CD4-positive, alpha-beta memory T cell (primary cell): ENCODE data around the gene SSC5D. TPM values are rescaled to one million over a fixed set of nuclear protein-coding genes. Genes with fewer than 3 reads are reported as not detected.

Experiments used
- polyA plus RNA-seq, 2 donors: library from polyadenylated mRNA; unstranded; fragments of 300-500 nt; fragmentation: Illumina TruSeq; gene quantifications; one replicate each; pipeline ENCODE4 v1.2.3, GENCODE V29; 2021
- total RNA-seq, 2 experiments: library from RNA; stranded (reverse); gene quantifications; one replicate each; pipeline ENCODE4 v1.2.3, GENCODE V29; 2021

Gene SSC5D
- total and polyA plus RNA-seq, 4 experiments from 2014 or later = 0.20 to 0.36 TPM; not detected in 2

Other genes with a start within 250 kb of the SSC5D start
- gene PPP6R1, start 229.4 kb upstream of the SSC5D start, total RNA-seq = 100 to 1,000 TPM; 161 to 162 TPM
- 100 to 1,000 TPM in 1 of 2 donors, 10 to 100 TPM in 1; 22.9 to 107 TPM for gene PPP6R1, start 229.4 kb upstream of the SSC5D start, polyA plus RNA-seq
- 10 to 100 TPM; 17.9 to 18.5 TPM for gene HSPBP1, start 208.3 kb upstream of the SSC5D start, total RNA-seq
- 10 to 100 TPM; 35.7 to 38.7 TPM for gene HSPBP1, start 208.3 kb upstream of the SSC5D start, polyA plus RNA-seq
- gene BRSK1, start 204.4 kb upstream of the SSC5D start, total RNA-seq = 1 to 10 TPM; 1.4 to 1.7 TPM
- gene BRSK1, start 204.4 kb upstream of the SSC5D start, polyA plus RNA-seq = not detected
- 1 to 10 TPM in 1 of 2 experiments, under 1 TPM in 1; 0.87 to 1.3 TPM for gene TMEM150B, start 163.1 kb upstream of the SSC5D start, total RNA-seq
- gene TMEM150B, start 163.1 kb upstream of the SSC5D start, polyA plus RNA-seq = not detected
- gene KMT5C, start 148.6 kb upstream of the SSC5D start, total RNA-seq = 10 to 100 TPM; 23.1 to 23.5 TPM
- gene KMT5C, start 148.6 kb upstream of the SSC5D start, polyA plus RNA-seq = 1 to 10 TPM in 1 of 2 donors, under 1 TPM in 1; 0.60 to 1.5 TPM
- under 1 TPM in 1 of 2 experiments, not detected in 1; 0.38 TPM for gene COX6B2, start 133.7 kb upstream of the SSC5D start, total RNA-seq
- gene COX6B2, start 133.7 kb upstream of the SSC5D start, polyA plus RNA-seq = not detected
- gene GARIN5B, start 125.2 kb upstream of the SSC5D start, total RNA-seq = not detected
- not detected for gene GARIN5B, start 125.2 kb upstream of the SSC5D start, polyA plus RNA-seq
- under 1 TPM; 0.32 to 0.47 TPM for gene IL11, start 118.0 kb upstream of the SSC5D start, total RNA-seq
- gene IL11, start 118.0 kb upstream of the SSC5D start, polyA plus RNA-seq = not detected
- not detected for gene TMEM190, start 111.6 kb upstream of the SSC5D start, total RNA-seq
- gene TMEM190, start 111.6 kb upstream of the SSC5D start, polyA plus RNA-seq = not detected
- 1 to 10 TPM; 9.6 to 9.9 TPM for gene TMEM238, start 104.1 kb upstream of the SSC5D start, total RNA-seq
- gene TMEM238, start 104.1 kb upstream of the SSC5D start, polyA plus RNA-seq = 1 to 10 TPM in 1 of 2 donors, not detected in 1; 2.4 TPM
- gene RPL28, start 102.5 kb upstream of the SSC5D start, total RNA-seq = 1,000 to 10,000 TPM; 3,136 to 3,159 TPM
- 100 to 1,000 TPM; 257 to 784 TPM for gene RPL28, start 102.5 kb upstream of the SSC5D start, polyA plus RNA-seq
- 10 to 100 TPM; 18.0 to 21.6 TPM for gene UBE2S, start 80.6 kb upstream of the SSC5D start, total RNA-seq
- gene UBE2S, start 80.6 kb upstream of the SSC5D start, polyA plus RNA-seq = 10 to 100 TPM; 24.2 to 25.4 TPM
- not detected for gene SHISA7, start 45.1 kb upstream of the SSC5D start, total RNA-seq
- not detected for gene SHISA7, start 45.1 kb upstream of the SSC5D start, polyA plus RNA-seq
- 10 to 100 TPM in 1 of 2 experiments, 1 to 10 TPM in 1; 9.9 to 13.7 TPM for gene ISOC2, start 26.8 kb upstream of the SSC5D start, total RNA-seq
- gene ISOC2, start 26.8 kb upstream of the SSC5D start, polyA plus RNA-seq = 10 to 100 TPM; 24.7 to 29.4 TPM
- gene C19orf85, start 23.7 kb upstream of the SSC5D start, total RNA-seq = not detected
- not detected for gene C19orf85, start 23.7 kb upstream of the SSC5D start, polyA plus RNA-seq
- gene ZNF628, start 11.8 kb upstream of the SSC5D start, total RNA-seq = 1 to 10 TPM; 8.1 to 9.1 TPM
- under 1 TPM in 1 of 2 donors, not detected in 1; 0.47 TPM for gene ZNF628, start 11.8 kb upstream of the SSC5D start, polyA plus RNA-seq
- gene NAT14, start 3.2 kb upstream of the SSC5D start, total RNA-seq = 1 to 10 TPM; 2.7 to 3.1 TPM
- 1 to 10 TPM; 2.6 to 3.2 TPM for gene NAT14, start 3.2 kb upstream of the SSC5D start, polyA plus RNA-seq
- not detected for gene SBK2, start 48.7 kb downstream of the SSC5D start, total RNA-seq
- not detected for gene SBK2, start 48.7 kb downstream of the SSC5D start, polyA plus RNA-seq
- gene SBK3, start 57.1 kb downstream of the SSC5D start, total RNA-seq = not detected
- not detected for gene SBK3, start 57.1 kb downstream of the SSC5D start, polyA plus RNA-seq
- gene ZNF579, start 92.4 kb downstream of the SSC5D start, total RNA-seq = 1 to 10 TPM; 8.0 to 9.6 TPM
- under 1 TPM in 1 of 2 donors, not detected in 1; 0.62 TPM for gene ZNF579, start 92.4 kb downstream of the SSC5D start, polyA plus RNA-seq
- gene FIZ1, start 111.1 kb downstream of the SSC5D start, total RNA-seq = 10 to 100 TPM; 20.8 to 26.4 TPM
- 1 to 10 TPM in 1 of 2 donors, under 1 TPM in 1; 0.99 to 5.3 TPM for gene FIZ1, start 111.1 kb downstream of the SSC5D start, polyA plus RNA-seq
- 10 to 100 TPM; 31.2 to 34.0 TPM for gene ZNF524, start 111.9 kb downstream of the SSC5D start, total RNA-seq
- 10 to 100 TPM; 26.2 to 40.1 TPM for gene ZNF524, start 111.9 kb downstream of the SSC5D start, polyA plus RNA-seq
- gene ZNF865, start 117.2 kb downstream of the SSC5D start, total RNA-seq = 10 to 100 TPM; 20.3 to 20.9 TPM
- under 1 TPM in 1 of 2 donors, not detected in 1; 0.30 TPM for gene ZNF865, start 117.2 kb downstream of the SSC5D start, polyA plus RNA-seq
- gene ZNF784, start 136.1 kb downstream of the SSC5D start, total RNA-seq = 1 to 10 TPM; 7.4 TPM
- 1 to 10 TPM; 1.7 to 2.1 TPM for gene ZNF784, start 136.1 kb downstream of the SSC5D start, polyA plus RNA-seq
- gene ZNF580, start 152.6 kb downstream of the SSC5D start, total RNA-seq = 100 to 1,000 TPM in 1 of 2 experiments, 10 to 100 TPM in 1; 92.7 to 105 TPM
- 10 to 100 TPM in 1 of 2 donors, 1 to 10 TPM in 1; 7.2 to 17.8 TPM for gene ZNF580, start 152.6 kb downstream of the SSC5D start, polyA plus RNA-seq
- gene ZNF581, start 155.2 kb downstream of the SSC5D start, total RNA-seq = 10 to 100 TPM; 21.2 to 23.4 TPM
- 10 to 100 TPM; 22.5 to 28.5 TPM for gene ZNF581, start 155.2 kb downstream of the SSC5D start, polyA plus RNA-seq
- gene CCDC106, start 159.8 kb downstream of the SSC5D start, total RNA-seq = 1 to 10 TPM; 1.2 to 1.5 TPM
- gene CCDC106, start 159.8 kb downstream of the SSC5D start, polyA plus RNA-seq = under 1 TPM; 0.47 to 0.69 TPM
- 100 to 1,000 TPM; 256 to 259 TPM for gene U2AF2, start 166.6 kb downstream of the SSC5D start, total RNA-seq
- 10 to 100 TPM in 1 of 2 donors, 1 to 10 TPM in 1; 1.3 to 14.3 TPM for gene U2AF2, start 166.6 kb downstream of the SSC5D start, polyA plus RNA-seq
- 10 to 100 TPM; 53.9 to 56.9 TPM for gene EPN1, start 186.8 kb downstream of the SSC5D start, total RNA-seq
- 10 to 100 TPM in 1 of 2 donors, 1 to 10 TPM in 1; 3.9 to 15.6 TPM for gene EPN1, start 186.8 kb downstream of the SSC5D start, polyA plus RNA-seq
- gene NLRP9, start 250.0 kb downstream of the SSC5D start, total RNA-seq = not detected
- not detected for gene NLRP9, start 250.0 kb downstream of the SSC5D start, polyA plus RNA-seq